HL-60 (cell line): Measurements from ENCODE around the gene TRIP6.
A peak's percentile ranks its signal among the peaks of the same experiment; 100 is the strongest.

Source experiments
- DNase-seq, 2 experiments: peaks; one replicate each; pipeline ENCODE4 v3.0.0-alpha.2; 2010 to 2020; ENCODE audit warnings: low read depth in 1 of 2, low spot score in 1 of 2
- H3K27ac ChIP-seq: fragments of 250-450 bp; sonication (Bioruptor Pico); replicated peaks from 2 replicates; pipeline ENCODE4 v1.5.1; 2020; ENCODE audit warnings: mild to moderate bottlenecking, moderate library complexity
- H3K27me3 ChIP-seq: fragments of 250-450 bp; sonication (Bioruptor Pico); 2 replicates; pipeline ENCODE4 v1.5.1; 2021; ENCODE audit warnings: mild to moderate bottlenecking, moderate library complexity; ENCODE audit not compliant: insufficient read depth, poor library complexity, severe bottlenecking
- H3K4me3 ChIP-seq: replicated peaks from 2 replicates; pipeline ENCODE4 v1.5.1; 2011; ENCODE audit warnings: mild to moderate bottlenecking, control low read depth, low read length; ENCODE audit not compliant: insufficient read depth
- CTCF ChIP-seq: IDR thresholded peaks from one replicate; pipeline ENCODE4 v1.5.1; 2011; ENCODE audit warnings: low read length, control low read depth, inconsistent platforms; ENCODE audit not compliant: insufficient read depth
- GABPA ChIP-seq: IDR thresholded peaks from 2 replicates; pipeline ENCODE4 v1.6.1; 2012; ENCODE audit warnings: low read depth
- POLR2AphosphoS5 ChIP-seq: IDR thresholded peaks from 2 replicates; pipeline ENCODE4 v1.6.1; 2012; ENCODE audit warnings: low read depth
- REST ChIP-seq: IDR thresholded peaks from 2 replicates; pipeline ENCODE4 v1.6.1; 2012; ENCODE audit warnings: low read depth; ENCODE audit not compliant: insufficient replicate concordance
- SPI1 ChIP-seq: IDR thresholded peaks from 2 replicates; pipeline ENCODE4 v1.6.1; 2012; ENCODE audit warnings: low read depth, mild to moderate bottlenecking, borderline replicate concordance

The TRIP6 gene

DNA sequence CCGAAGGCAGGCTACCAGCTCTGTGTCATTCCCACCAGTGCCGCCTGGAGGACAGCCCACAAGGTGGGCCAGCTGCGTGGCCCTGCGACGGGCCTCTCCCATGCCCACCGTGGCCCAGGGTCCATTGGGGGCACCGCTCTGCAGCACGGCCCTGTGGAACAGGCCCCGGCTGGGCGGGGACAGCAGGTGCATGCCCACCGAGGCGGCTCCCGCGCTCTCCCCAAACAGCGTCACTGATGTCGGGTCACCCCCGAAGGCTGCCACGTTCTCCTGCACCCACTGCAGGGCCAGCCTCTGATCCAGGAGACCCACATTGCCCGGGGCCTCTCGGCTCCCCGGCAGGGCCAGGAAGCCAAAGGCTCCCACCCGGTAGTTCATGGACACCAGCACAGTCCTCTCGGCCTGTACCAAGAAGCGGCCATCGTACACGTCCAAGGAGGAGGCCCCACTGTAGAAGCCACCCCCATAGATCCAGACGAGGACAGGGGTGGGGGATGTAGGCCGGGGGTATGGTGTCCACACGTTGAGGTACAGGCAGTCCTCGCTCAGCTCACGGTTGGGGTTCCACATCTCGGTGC is 26.2 kb downstream of the TRIP6 start:
- no peak overlapping the region for H3K27ac ChIP-seq
- DNase-seq, result no peak
- TF ChIP-seq CTCF (no peak), REST (no peak), POLR2AphosphoS5 (no peak), SPI1 (no peak), GABPA (no peak)
- H3K4me3 ChIP-seq, result no peak overlapping the region
- peaks cover 43% of the 10 kb centered on the region for H3K27me3 ChIP-seq

DNA sequence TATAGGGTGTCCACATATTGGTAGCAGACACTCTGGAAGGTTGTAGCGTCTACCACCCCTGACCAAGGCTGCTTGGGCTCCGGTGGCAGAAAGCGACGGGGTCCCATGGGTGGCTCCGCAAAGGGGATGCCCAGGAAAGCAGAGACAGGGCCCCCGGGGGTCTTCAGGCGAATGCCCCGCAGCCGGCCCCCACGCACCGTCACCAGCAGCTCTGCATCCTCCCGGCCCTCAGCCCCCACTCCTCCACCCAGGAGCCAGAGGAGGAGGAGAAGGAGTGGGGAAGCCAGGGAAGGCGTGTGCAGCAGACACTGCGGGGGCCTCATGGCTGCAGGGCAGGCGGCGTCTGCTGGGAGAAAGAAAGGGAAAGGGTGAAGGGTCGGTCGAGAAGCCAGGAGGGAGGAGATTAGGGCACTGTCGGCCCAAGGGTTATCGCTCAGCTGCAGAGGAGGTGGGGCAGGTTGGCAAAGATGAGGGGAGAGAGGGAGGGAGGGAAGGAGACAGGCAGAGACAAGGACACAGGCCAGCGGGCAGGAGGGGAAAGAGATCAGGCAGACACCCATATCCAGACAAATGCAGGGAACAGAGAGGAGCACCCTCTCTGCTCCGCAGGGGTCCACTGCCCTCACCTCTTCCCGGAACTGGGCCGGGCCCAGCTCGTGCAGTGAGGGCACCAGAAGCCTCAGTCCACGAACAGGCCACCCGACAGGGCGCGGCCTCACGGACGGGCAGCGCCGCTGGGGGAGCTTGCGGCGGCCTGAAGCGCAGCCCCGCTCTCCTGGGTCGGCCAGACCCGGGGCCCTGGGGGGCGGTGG is 26.9 kb downstream of the TRIP6 start:
- TF ChIP-seq GABPA (no peak), POLR2AphosphoS5 (no peak), CTCF (no peak), REST (no peak), SPI1 (no peak)
- Histone ChIP-seq H3K27me3 (peaks cover 43% of the 10 kb centered on the region), H3K4me3 (no peak overlapping the region), H3K27ac (no peak overlapping the region)
- no peak for DNase-seq

GRCh38 chr7:100894860-100895700 is 27.9 kb downstream of the TRIP6 start:
- no peak overlapping the region for H3K27ac ChIP-seq
- TF ChIP-seq POLR2AphosphoS5, result no peak
- TF ChIP-seq REST, result no peak
- peak; percentile 43 for TF ChIP-seq CTCF
- DNase-seq, result no peak
- peaks cover 43% of the 10 kb centered on the region for H3K27me3 ChIP-seq
- H3K4me3 ChIP-seq, result no peak overlapping the region
